ENCODE results near the gene WDR6.
A peak's percentile ranks its signal among the peaks of the same experiment; 100 is the strongest.

The WDR6 gene

GRCh38 chr3:49024449-49024848 is 17.3 kb downstream of the WDR6 start:
- no peak for DNase-seq
- TF ChIP-seq POLR2A (IDR thresholded peaks at IDR 0.05; ENCODE audit: low read length) (no peak), GATA1 (IDR thresholded peaks at IDR 0.05; ENCODE audit: low read depth, low read length) (no peak)

- TF ChIP-seq GATA1 (IDR thresholded peaks at IDR 0.05; ENCODE audit: low read depth, low read length) (no peak), POLR2A (IDR thresholded peaks at IDR 0.05; ENCODE audit: low read length) (peak; percentile 49)
These were observed 18.0 kb downstream of the WDR6 start for GRCh38 chr3:49025005-49025792.

GRCh38 chr3:49025793-49026520 is 18.8 kb downstream of the WDR6 start:
- no peak for TF ChIP-seq GATA1 (IDR thresholded peaks at IDR 0.05; ENCODE audit: low read depth, low read length)
- TF ChIP-seq POLR2A (IDR thresholded peaks at IDR 0.05; ENCODE audit: low read length) = peak; percentile 35
- no peak for DNase-seq

More at GRCh38 chr3:49025005-49025792, 18.0 kb downstream of the WDR6 start:
- peak; percentile 48 to 82 for DNase-seq

- no peak for DNase-seq
- no peak for TF ChIP-seq GATA1 (IDR thresholded peaks at IDR 0.05; ENCODE audit: low read depth, low read length)
- peak; percentile 31 for TF ChIP-seq POLR2A (IDR thresholded peaks at IDR 0.05; ENCODE audit: low read length)
These were observed 19.3 kb downstream of the WDR6 start for GRCh38 chr3:49026536-49026935.

GRCh38 chr3:49027634-49028033 is 20.4 kb downstream of the WDR6 start:
- TF ChIP-seq POLR2A (IDR thresholded peaks at IDR 0.05; ENCODE audit: low read length) (no peak), GATA1 (IDR thresholded peaks at IDR 0.05; ENCODE audit: low read depth, low read length) (no peak)
- no peak for DNase-seq

GRCh38 chr3:49028298-49028672 is 21.1 kb downstream of the WDR6 start:
- TF ChIP-seq POLR2A (IDR thresholded peaks at IDR 0.05; ENCODE audit: low read length) (no peak), GATA1 (IDR thresholded peaks at IDR 0.05; ENCODE audit: low read depth, low read length) (no peak)
- DNase-seq = no peak

GRCh38 chr3:49028673-49029562 is 21.7 kb downstream of the WDR6 start, which contains the start of gene IMPDH2:
Gene IMPDH2 (minus strand): TSS chr3:49029398. CDS start chr3:49029350, 48 bp downstream.
- peak; percentile 97 to 99 for DNase-seq
- TF ChIP-seq POLR2A (IDR thresholded peaks at IDR 0.05; ENCODE audit: low read length) = peak; percentile 99
- no peak for TF ChIP-seq GATA1 (IDR thresholded peaks at IDR 0.05; ENCODE audit: low read depth, low read length)

GRCh38 chr3:49029563-49029884 is 22.3 kb downstream of the WDR6 start:
- TF ChIP-seq GATA1 (IDR thresholded peaks at IDR 0.05; ENCODE audit: low read depth, low read length) = no peak
- peak; percentile 66 for TF ChIP-seq POLR2A (IDR thresholded peaks at IDR 0.05; ENCODE audit: low read length)
- no peak for DNase-seq

- DNase-seq = peak; percentile 76 to 83
- TF ChIP-seq GATA1 (IDR thresholded peaks at IDR 0.05; ENCODE audit: low read depth, low read length) = no peak
- TF ChIP-seq POLR2A (IDR thresholded peaks at IDR 0.05; ENCODE audit: low read length) = no peak
These were observed 23.1 kb downstream of the WDR6 start for GRCh38 chr3:49030321-49030720.

- TF ChIP-seq GATA1 (IDR thresholded peaks at IDR 0.05; ENCODE audit: low read depth, low read length) = no peak
- TF ChIP-seq POLR2A (IDR thresholded peaks at IDR 0.05; ENCODE audit: low read length) = no peak
- DNase-seq = no peak
These were observed 25.6 kb downstream of the WDR6 start for GRCh38 chr3:49032646-49033304.

- TF ChIP-seq POLR2A (IDR thresholded peaks at IDR 0.05; ENCODE audit: low read length) = no peak
- TF ChIP-seq GATA1 (IDR thresholded peaks at IDR 0.05; ENCODE audit: low read depth, low read length) = no peak
- DNase-seq = no peak
These were observed 27.5 kb downstream of the WDR6 start for GRCh38 chr3:49034650-49035049.

- TF ChIP-seq POLR2A (IDR thresholded peaks at IDR 0.05; ENCODE audit: low read length) = no peak
- DNase-seq = no peak
These were observed 28.1 kb downstream of the WDR6 start for GRCh38 chr3:49035281-49035680.

- no peak for TF ChIP-seq GATA1 (IDR thresholded peaks at IDR 0.05; ENCODE audit: low read depth, low read length)
- TF ChIP-seq POLR2A (IDR thresholded peaks at IDR 0.05; ENCODE audit: low read length) = no peak
- DNase-seq = no peak
These were observed 46.4 kb downstream of the WDR6 start for GRCh38 chr3:49053543-49053942.
